H9 (cell line): ENCODE measurements around the gene ADGRL3. TPM values are rescaled to one million over a fixed set of nuclear protein-coding genes. Genes with fewer than 3 reads are reported as not detected.

Experiments
- DNase-seq: peaks from one replicate; pipeline ENCODE4 v3.0.0-alpha.2; 2017
- H2AFZ ChIP-seq: one replicate; pipeline ENCODE4 v1.6.1; 2013; ENCODE audit warnings: mild to moderate bottlenecking, low read length, control low read depth, moderate library complexity
- H2AK5ac ChIP-seq: 2 replicates; pipeline ENCODE4 v1.6.1; 2013; ENCODE audit warnings: low read length, control low read depth, mixed read lengths; ENCODE audit not compliant: insufficient read length
- H2BK120ac ChIP-seq: one replicate; pipeline ENCODE4 v1.6.1; 2013; ENCODE audit warnings: low read depth, mild to moderate bottlenecking, low read length, control low read depth, inconsistent platforms; ENCODE audit not compliant: poor library complexity, severe bottlenecking
- H2BK12ac ChIP-seq: 2 replicates; pipeline ENCODE4 v1.6.1; 2013; ENCODE audit warnings: low read length, control low read depth, mixed read lengths, low read depth; ENCODE audit not compliant: insufficient read length
- H2BK15ac ChIP-seq: 2 replicates; pipeline ENCODE4 v1.6.1; 2013; ENCODE audit warnings: low read depth, low read length, control low read depth
- H2BK20ac ChIP-seq: one replicate; pipeline ENCODE4 v1.6.1; 2013; ENCODE audit warnings: low read depth, mild to moderate bottlenecking, low read length, control low read depth, inconsistent platforms; ENCODE audit not compliant: poor library complexity, severe bottlenecking
- H2BK5ac ChIP-seq: 2 replicates; pipeline ENCODE4 v1.6.1; 2013; ENCODE audit warnings: low read length, control low read depth, mixed read lengths; ENCODE audit not compliant: insufficient read length
- H3K14ac ChIP-seq: 2 replicates; pipeline ENCODE4 v1.6.1; 2013; ENCODE audit warnings: low read length, control low read depth; ENCODE audit not compliant: insufficient read depth
- H3K18ac ChIP-seq: 2 replicates; pipeline ENCODE4 v1.6.1; 2013; ENCODE audit warnings: low read depth, mild to moderate bottlenecking, mixed read lengths, low read length, control low read depth; ENCODE audit not compliant: insufficient read length
- H3K23ac ChIP-seq: 2 replicates; pipeline ENCODE4 v1.6.1; 2013; ENCODE audit warnings: low read length, control low read depth, mixed read lengths, low read depth; ENCODE audit not compliant: insufficient read length
- H3K23me2 ChIP-seq: 2 replicates; pipeline ENCODE4 v1.6.1; 2013; ENCODE audit warnings: low read depth, mild to moderate bottlenecking, mixed read lengths, low read length, control low read depth; ENCODE audit not compliant: insufficient read length, poor library complexity, severe bottlenecking
- H3K27ac ChIP-seq: 2 replicates; pipeline ENCODE4 v1.5.1; 2013; ENCODE audit warnings: low read length, control low read depth, mixed read lengths, low read depth; ENCODE audit not compliant: insufficient read length
- H3K27me3 ChIP-seq: 2 replicates; pipeline ENCODE4 v1.6.1; 2013; ENCODE audit warnings: low read length, control low read depth, inconsistent platforms; ENCODE audit not compliant: insufficient read depth
- H3K4ac ChIP-seq: 2 replicates; pipeline ENCODE4 v1.6.1; 2013; ENCODE audit warnings: low read depth, mild to moderate bottlenecking, control low read depth, inconsistent platforms, low read length, moderate library complexity
- H3K4me1 ChIP-seq: 2 replicates; pipeline ENCODE4 v1.6.1; 2013; ENCODE audit warnings: low read length, control low read depth, inconsistent platforms; ENCODE audit not compliant: insufficient read depth
- H3K4me2 ChIP-seq: 2 replicates; pipeline ENCODE4 v1.6.1; 2013; ENCODE audit warnings: low read length, control low read depth, mixed read lengths; ENCODE audit not compliant: insufficient read length, insufficient read depth
- H3K56ac ChIP-seq: 2 replicates; pipeline ENCODE4 v1.6.1; 2013; ENCODE audit warnings: low read depth, mild to moderate bottlenecking, mixed read lengths, low read length, control low read depth; ENCODE audit not compliant: insufficient read length
- H3K79me1 ChIP-seq: 2 replicates; pipeline ENCODE4 v1.6.1; 2013; ENCODE audit warnings: low read depth, mild to moderate bottlenecking, moderate library complexity, low read length, control low read depth, inconsistent platforms; ENCODE audit not compliant: insufficient read depth, poor library complexity, severe bottlenecking
- H3K79me2 ChIP-seq: 2 replicates; pipeline ENCODE4 v1.6.1; 2013; ENCODE audit warnings: low read length, control low read depth, inconsistent platforms; ENCODE audit not compliant: insufficient read depth
- H3K9ac ChIP-seq: 2 replicates; pipeline ENCODE4 v1.6.1; 2013; ENCODE audit warnings: low read length, control low read depth, mixed read lengths; ENCODE audit not compliant: insufficient read length; ENCODE audit errors: extremely low read depth
- H3K9me3 ChIP-seq: one replicate; pipeline ENCODE4 v1.6.1; 2013; ENCODE audit warnings: low read depth, low read length, inconsistent platforms; ENCODE audit not compliant: control insufficient read depth
- H3T11ph ChIP-seq: one replicate; pipeline ENCODE4 v1.6.1; 2013; ENCODE audit warnings: mild to moderate bottlenecking, low read length, control low read depth, inconsistent platforms
- H4K20me1 ChIP-seq: one replicate; pipeline ENCODE4 v1.6.1; 2013; ENCODE audit not compliant: control insufficient read depth, insufficient read length, insufficient read depth
- H4K5ac ChIP-seq: 2 replicates; pipeline ENCODE4 v1.6.1; 2013; ENCODE audit warnings: low read depth, mild to moderate bottlenecking, mixed read lengths, low read length, control low read depth; ENCODE audit not compliant: insufficient read length
- H4K8ac ChIP-seq: replicated peaks from 2 replicates; pipeline ENCODE4 v1.6.1; 2013; ENCODE audit warnings: low read length, control low read depth, mixed read lengths, low read depth; ENCODE audit not compliant: insufficient read length
- H4K91ac ChIP-seq: 2 replicates; pipeline ENCODE4 v1.6.1; 2013; ENCODE audit warnings: low read depth, mild to moderate bottlenecking, moderate library complexity, mixed read lengths, low read length, control low read depth; ENCODE audit not compliant: insufficient read length
- H3K27ac Mint-ChIP-seq, 3 experiments: 2 replicates in 2 of 3; 3 replicates in 1 of 3; pipeline ENCODE4 v1.8.0; 2020 to 2021; ENCODE audit warnings: mixed read lengths in 3 of 3, mild to moderate bottlenecking in 1 of 3, moderate library complexity in 1 of 3
- H3K27me3 Mint-ChIP-seq: 2 replicates; pipeline ENCODE4 v1.8.0; 2021; ENCODE audit warnings: low read depth, mild to moderate bottlenecking, moderate library complexity, mixed read lengths
- H3K36me3 Mint-ChIP-seq, 3 experiments: 2 replicates in 2 of 3; 3 replicates in 1 of 3; pipeline ENCODE4 v1.8.0; 2020 to 2021; ENCODE audit warnings: low read depth in 3 of 3, mixed read lengths in 3 of 3; ENCODE audit not compliant: insufficient read depth in 1 of 3
- H3K4me1 Mint-ChIP-seq, 2 experiments: 2 replicates each; pipeline ENCODE4 v1.8.0; 2020; ENCODE audit warnings: mixed read lengths in 2 of 2
- H3K4me3 Mint-ChIP-seq, 2 experiments: 2 replicates in 1 of 2; 3 replicates in 1 of 2; pipeline ENCODE4 v1.8.0; 2020 to 2021; ENCODE audit warnings: mild to moderate bottlenecking in 2 of 2, mixed read lengths in 2 of 2, moderate library complexity in 1 of 2
- H3K9me3 Mint-ChIP-seq, 2 experiments: 2 replicates in 1 of 2; 3 replicates in 1 of 2; pipeline ENCODE4 v1.8.0; 2020; ENCODE audit warnings: mild to moderate bottlenecking in 2 of 2, mixed read lengths in 2 of 2, moderate library complexity in 1 of 2
- WGBS: extraction: QIAGEN DNeasy Blood & Tissue Kit; methylation state at CpG from one replicate; pipeline ENCODE4 v1.1.7; 2013; ENCODE audit warnings: missing lambda C conversion rate, low lambda C conversion rate, mixed read lengths; ENCODE audit not compliant: insufficient read length; ENCODE audit errors: extremely low coverage; 5-methylcytosine and 5-hydroxymethylcytosine counted together
- total RNA-seq: library from RNA; stranded (reverse); gene quantifications from 2 replicates; pipeline ENCODE4 v1.2.1, GENCODE V29; 2021
- TF ChIP-seq, protein P1 (sequence below): fragments of 200-600 bp; sonication (generic); conservative IDR thresholded peaks from 3 replicates; pipeline ENCODE4 v1.8.0; 2021; ENCODE audit warnings: antibody characterized with exemption, mild to moderate bottlenecking

ADGRL3 gene
- total RNA-seq, 1 experiment from 2014 or later = 5.9 TPM

- Mint-ChIP-seq H3K27me3 (no peaks in the 10 kb centered on the region), H3K4me3 (no peak overlapping the region), H3K27ac (peak overlapping the region in 2 of 3 experiments; percentile 5 to 80; a peak in 3 of 7 replicates), H3K9me3 (no peaks in the 10 kb centered on the region), H3K4me1 (peaks cover 39 to 41% of the 10 kb centered on the region in 2 experiments), H3K36me3 (no peaks in the 10 kb centered on the region)
- WGBS = no CpG with 5 or more reads among the region's 4 CpGs
- no peak overlapping the region for H2BK20ac ChIP-seq
- H3K27ac ChIP-seq = no peak overlapping the region
- no peak overlapping the region for H2BK120ac ChIP-seq
- no peak overlapping the region for H2AFZ ChIP-seq
- H4K8ac ChIP-seq = no peak overlapping the region
- no peak overlapping the region for H2BK5ac ChIP-seq
- DNase-seq = no peak
- no peak overlapping the region for H3T11ph ChIP-seq
- no peak overlapping the region for H4K5ac ChIP-seq
- H4K20me1 ChIP-seq = no peaks in the 10 kb centered on the region
- no peak overlapping the region for H3K9ac ChIP-seq
- H3K27me3 ChIP-seq = no peaks in the 10 kb centered on the region
- no peak overlapping the region for H3K23ac ChIP-seq
- no peak overlapping the region for H3K4ac ChIP-seq
- no peak overlapping the region for H3K56ac ChIP-seq
- no peak overlapping the region for H3K18ac ChIP-seq
- H2AK5ac ChIP-seq = no peak overlapping the region
- H2BK12ac ChIP-seq = no peak overlapping the region
- H3K79me1 ChIP-seq = no peaks in the 10 kb centered on the region
- H3K9me3 ChIP-seq = no peaks in the 10 kb centered on the region
- no peaks in the 10 kb centered on the region for H3K79me2 ChIP-seq
- no peaks in the 10 kb centered on the region for H3K23me2 ChIP-seq
- H3K14ac ChIP-seq = no peak overlapping the region
- H4K91ac ChIP-seq = no peak overlapping the region
- peaks cover 4% of the 10 kb centered on the region; the same call in 1 of the 2 replicates for H3K4me1 ChIP-seq
- TF ChIP-seq, protein P1, sequence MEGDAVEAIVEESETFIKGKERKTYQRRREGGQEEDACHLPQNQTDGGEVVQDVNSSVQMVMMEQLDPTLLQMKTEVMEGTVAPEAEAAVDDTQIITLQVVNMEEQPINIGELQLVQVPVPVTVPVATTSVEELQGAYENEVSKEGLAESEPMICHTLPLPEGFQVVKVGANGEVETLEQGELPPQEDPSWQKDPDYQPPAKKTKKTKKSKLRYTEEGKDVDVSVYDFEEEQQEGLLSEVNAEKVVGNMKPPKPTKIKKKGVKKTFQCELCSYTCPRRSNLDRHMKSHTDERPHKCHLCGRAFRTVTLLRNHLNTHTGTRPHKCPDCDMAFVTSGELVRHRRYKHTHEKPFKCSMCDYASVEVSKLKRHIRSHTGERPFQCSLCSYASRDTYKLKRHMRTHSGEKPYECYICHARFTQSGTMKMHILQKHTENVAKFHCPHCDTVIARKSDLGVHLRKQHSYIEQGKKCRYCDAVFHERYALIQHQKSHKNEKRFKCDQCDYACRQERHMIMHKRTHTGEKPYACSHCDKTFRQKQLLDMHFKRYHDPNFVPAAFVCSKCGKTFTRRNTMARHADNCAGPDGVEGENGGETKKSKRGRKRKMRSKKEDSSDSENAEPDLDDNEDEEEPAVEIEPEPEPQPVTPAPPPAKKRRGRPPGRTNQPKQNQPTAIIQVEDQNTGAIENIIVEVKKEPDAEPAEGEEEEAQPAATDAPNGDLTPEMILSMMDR = no peak
- no peak overlapping the region for H3K4me2 ChIP-seq
- H2BK15ac ChIP-seq = no peak overlapping the region
Observed at GRCh38 chr4:61909031-61909430, 708.9 kb downstream of the ADGRL3 start.
